ENCODE measurements around the gene PRR7.

PRR7 gene

GRCh38 chr5:177494346-177495195 is 48.0 kb downstream of the PRR7 start:
- DNase-seq (ENCODE audit: low read depth): peak; percentile 86
- TF ChIP-seq, protein P1, sequence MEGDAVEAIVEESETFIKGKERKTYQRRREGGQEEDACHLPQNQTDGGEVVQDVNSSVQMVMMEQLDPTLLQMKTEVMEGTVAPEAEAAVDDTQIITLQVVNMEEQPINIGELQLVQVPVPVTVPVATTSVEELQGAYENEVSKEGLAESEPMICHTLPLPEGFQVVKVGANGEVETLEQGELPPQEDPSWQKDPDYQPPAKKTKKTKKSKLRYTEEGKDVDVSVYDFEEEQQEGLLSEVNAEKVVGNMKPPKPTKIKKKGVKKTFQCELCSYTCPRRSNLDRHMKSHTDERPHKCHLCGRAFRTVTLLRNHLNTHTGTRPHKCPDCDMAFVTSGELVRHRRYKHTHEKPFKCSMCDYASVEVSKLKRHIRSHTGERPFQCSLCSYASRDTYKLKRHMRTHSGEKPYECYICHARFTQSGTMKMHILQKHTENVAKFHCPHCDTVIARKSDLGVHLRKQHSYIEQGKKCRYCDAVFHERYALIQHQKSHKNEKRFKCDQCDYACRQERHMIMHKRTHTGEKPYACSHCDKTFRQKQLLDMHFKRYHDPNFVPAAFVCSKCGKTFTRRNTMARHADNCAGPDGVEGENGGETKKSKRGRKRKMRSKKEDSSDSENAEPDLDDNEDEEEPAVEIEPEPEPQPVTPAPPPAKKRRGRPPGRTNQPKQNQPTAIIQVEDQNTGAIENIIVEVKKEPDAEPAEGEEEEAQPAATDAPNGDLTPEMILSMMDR (IDR thresholded peaks at IDR 0.05; ENCODE audit: insufficient read depth, low read depth, low read length, missing control alignments): no peak
- H3K4me3 ChIP-seq (ENCODE audit: low read length): no peak overlapping the region

DNA sequence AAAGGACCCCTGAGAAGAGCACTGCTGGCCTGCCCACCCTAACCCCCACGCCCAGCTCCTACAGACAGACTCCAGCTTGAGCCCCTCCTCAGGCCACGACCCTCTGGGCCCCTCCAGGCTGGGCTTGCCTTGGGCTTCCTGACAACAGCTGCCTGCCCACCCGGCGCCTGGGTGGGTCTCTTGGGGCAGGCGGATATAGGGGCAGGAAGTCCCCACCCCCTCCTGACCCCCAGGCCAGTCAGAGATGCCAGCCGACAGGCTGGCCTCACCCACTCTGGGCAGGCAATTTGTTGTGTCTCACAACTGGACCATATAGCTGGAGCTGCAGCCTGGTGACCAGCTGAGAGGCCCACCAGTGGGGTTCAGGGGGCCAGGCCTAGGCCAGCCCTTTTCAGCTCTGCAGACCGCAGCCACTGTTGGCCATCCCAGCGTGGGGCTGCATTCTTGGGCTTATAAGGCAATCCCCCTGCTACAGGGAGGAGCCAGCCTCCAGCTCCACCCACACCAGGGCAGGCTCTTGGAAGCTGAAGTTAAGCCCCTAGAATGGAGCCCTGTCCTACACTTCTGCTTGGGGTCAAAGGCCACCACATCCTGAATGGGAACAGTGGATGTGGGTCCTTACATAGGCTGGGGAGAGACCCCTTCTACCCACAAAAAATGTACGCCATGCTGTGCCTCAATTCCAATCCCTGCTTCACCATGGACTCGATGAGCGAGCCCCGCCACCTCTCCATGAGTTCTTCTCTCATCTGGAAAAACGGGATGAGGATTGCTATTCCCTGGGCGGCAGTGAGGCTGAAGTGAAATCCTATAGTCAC is 48.8 kb downstream of the PRR7 start:
- no peak overlapping the region for H3K4me3 ChIP-seq (ENCODE audit: low read length)
- TF ChIP-seq, protein P1 (IDR thresholded peaks at IDR 0.05; ENCODE audit: insufficient read depth, low read depth, low read length, missing control alignments): no peak
- peak; percentile 68 for DNase-seq (ENCODE audit: low read depth)

- H3K4me3 ChIP-seq (ENCODE audit: low read length): peak overlapping the region; percentile 75
- TF ChIP-seq, protein P1 (IDR thresholded peaks at IDR 0.05; ENCODE audit: insufficient read depth, low read depth, low read length, missing control alignments): peak; percentile 58
- DNase-seq (ENCODE audit: low read depth): peak; percentile 64
Observed at GRCh38 chr5:177496070-177496726, 49.6 kb downstream of the PRR7 start.

DNA sequence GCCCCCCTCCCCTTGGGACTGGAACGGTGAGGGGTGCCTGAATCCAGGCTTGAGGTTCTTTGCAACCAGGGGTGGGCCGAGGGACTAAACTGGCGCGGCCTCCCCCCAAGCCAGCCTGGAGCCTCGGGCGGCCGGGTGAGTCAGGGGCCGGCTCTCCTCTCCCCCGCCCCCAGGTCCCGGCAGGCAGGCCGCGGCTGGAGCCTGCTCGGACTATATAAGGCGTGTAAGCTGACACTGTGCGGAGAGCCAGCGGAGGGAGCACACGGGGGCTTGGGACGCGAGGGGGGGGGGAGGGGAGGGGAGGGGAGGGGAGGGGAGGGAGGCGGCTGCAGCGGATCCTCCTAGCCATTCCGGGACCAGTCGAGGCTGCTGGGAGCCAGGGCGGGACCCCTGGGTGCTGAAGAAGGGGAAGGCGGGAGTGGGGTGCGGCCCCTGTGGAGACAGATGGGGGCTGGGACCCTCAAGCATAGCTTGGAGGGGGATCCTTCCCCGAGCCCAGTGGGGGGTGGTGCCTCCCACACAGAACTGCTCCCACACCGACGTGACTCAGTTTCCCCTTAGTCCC is 50.2 kb downstream of the PRR7 start:
- DNase-seq (ENCODE audit: low read depth): peak; percentile 86
- H3K4me3 ChIP-seq (ENCODE audit: low read length): peak overlapping the region; percentile 75
- TF ChIP-seq, protein P1 (IDR thresholded peaks at IDR 0.05; ENCODE audit: insufficient read depth, low read depth, low read length, missing control alignments): no peak

DNA sequence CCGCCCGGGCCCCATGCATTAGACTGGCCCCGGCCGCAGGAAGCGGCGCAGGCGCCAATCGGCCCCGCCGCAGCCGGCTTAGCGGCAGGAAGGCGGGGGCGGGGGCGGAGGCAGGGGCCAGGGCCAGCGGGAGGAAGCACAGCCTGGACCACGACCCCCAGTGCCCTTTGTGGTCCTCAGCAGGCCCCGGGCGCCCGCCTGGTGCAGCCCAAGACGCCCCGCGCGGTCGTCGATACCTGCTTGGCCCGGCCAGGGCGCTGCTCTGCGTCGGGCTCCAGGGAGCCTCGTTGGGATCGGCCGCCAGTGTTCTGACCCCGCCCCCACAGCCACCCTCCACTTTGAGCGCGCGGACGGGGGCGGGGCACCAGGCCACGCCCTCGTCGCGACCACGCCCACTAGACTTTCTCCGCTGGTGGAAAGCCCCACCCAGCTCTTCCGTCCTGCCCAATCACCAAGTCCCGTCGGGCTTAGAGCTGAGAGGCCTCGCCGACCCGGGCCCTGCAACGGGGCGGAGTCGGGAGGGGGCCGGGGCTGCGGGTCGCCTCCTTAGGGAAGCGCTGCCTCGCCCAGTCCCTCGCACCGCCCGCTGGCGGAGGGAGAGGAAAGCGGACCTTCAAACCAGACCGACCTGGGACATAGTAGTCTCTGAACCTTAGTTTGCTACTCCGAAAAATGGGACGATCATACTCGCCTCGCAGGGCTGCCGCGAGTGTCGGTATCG is 50.8 kb downstream of the PRR7 start, which contains the start of gene PDLIM7:
TSS of gene PDLIM7 (minus strand) at position 313 of the 721 bp plus-strand sequence. CDS start 1,092 bp downstream, outside the sequence.
- DNase-seq (ENCODE audit: low read depth): peak; percentile 97
- TF ChIP-seq, protein P1 (IDR thresholded peaks at IDR 0.05; ENCODE audit: insufficient read depth, low read depth, low read length, missing control alignments): no peak
- peak within 1 kb of the TSS; percentile 75 for H3K4me3 ChIP-seq (ENCODE audit: low read length)

Data from epithelial cell of esophagus (primary cell).